H9 (cell line): Measurements from ENCODE around the gene PDE3B. TPM values are rescaled to one million over a fixed set of nuclear protein-coding genes. Genes with fewer than 3 reads are reported as not detected.

ENCODE experiments used
- DNase-seq: peaks from one replicate; pipeline ENCODE4 v3.0.0-alpha.2; 2017
- H2AFZ ChIP-seq: one replicate; pipeline ENCODE4 v1.6.1; 2013; ENCODE audit warnings: mild to moderate bottlenecking, low read length, control low read depth, moderate library complexity
- H2AK5ac ChIP-seq: 2 replicates; pipeline ENCODE4 v1.6.1; 2013; ENCODE audit warnings: low read length, control low read depth, mixed read lengths; ENCODE audit not compliant: insufficient read length
- H2BK120ac ChIP-seq: one replicate; pipeline ENCODE4 v1.6.1; 2013; ENCODE audit warnings: low read depth, mild to moderate bottlenecking, low read length, control low read depth, inconsistent platforms; ENCODE audit not compliant: poor library complexity, severe bottlenecking
- H2BK12ac ChIP-seq: 2 replicates; pipeline ENCODE4 v1.6.1; 2013; ENCODE audit warnings: low read length, control low read depth, mixed read lengths, low read depth; ENCODE audit not compliant: insufficient read length
- H2BK15ac ChIP-seq: 2 replicates; pipeline ENCODE4 v1.6.1; 2013; ENCODE audit warnings: low read depth, low read length, control low read depth
- H2BK20ac ChIP-seq: one replicate; pipeline ENCODE4 v1.6.1; 2013; ENCODE audit warnings: low read depth, mild to moderate bottlenecking, low read length, control low read depth, inconsistent platforms; ENCODE audit not compliant: poor library complexity, severe bottlenecking
- H2BK5ac ChIP-seq: 2 replicates; pipeline ENCODE4 v1.6.1; 2013; ENCODE audit warnings: low read length, control low read depth, mixed read lengths; ENCODE audit not compliant: insufficient read length
- H3K14ac ChIP-seq: 2 replicates; pipeline ENCODE4 v1.6.1; 2013; ENCODE audit warnings: low read length, control low read depth; ENCODE audit not compliant: insufficient read depth
- H3K18ac ChIP-seq: 2 replicates; pipeline ENCODE4 v1.6.1; 2013; ENCODE audit warnings: low read depth, mild to moderate bottlenecking, mixed read lengths, low read length, control low read depth; ENCODE audit not compliant: insufficient read length
- H3K23ac ChIP-seq: 2 replicates; pipeline ENCODE4 v1.6.1; 2013; ENCODE audit warnings: low read length, control low read depth, mixed read lengths, low read depth; ENCODE audit not compliant: insufficient read length
- H3K23me2 ChIP-seq: 2 replicates; pipeline ENCODE4 v1.6.1; 2013; ENCODE audit warnings: low read depth, mild to moderate bottlenecking, mixed read lengths, low read length, control low read depth; ENCODE audit not compliant: insufficient read length, poor library complexity, severe bottlenecking
- H3K27ac ChIP-seq: 2 replicates; pipeline ENCODE4 v1.5.1; 2013; ENCODE audit warnings: low read length, control low read depth, mixed read lengths, low read depth; ENCODE audit not compliant: insufficient read length
- H3K27me3 ChIP-seq: 2 replicates; pipeline ENCODE4 v1.6.1; 2013; ENCODE audit warnings: low read length, control low read depth, inconsistent platforms; ENCODE audit not compliant: insufficient read depth
- H3K4ac ChIP-seq: 2 replicates; pipeline ENCODE4 v1.6.1; 2013; ENCODE audit warnings: low read depth, mild to moderate bottlenecking, control low read depth, inconsistent platforms, low read length, moderate library complexity
- H3K4me1 ChIP-seq: 2 replicates; pipeline ENCODE4 v1.6.1; 2013; ENCODE audit warnings: low read length, control low read depth, inconsistent platforms; ENCODE audit not compliant: insufficient read depth
- H3K4me2 ChIP-seq: 2 replicates; pipeline ENCODE4 v1.6.1; 2013; ENCODE audit warnings: low read length, control low read depth, mixed read lengths; ENCODE audit not compliant: insufficient read length, insufficient read depth
- H3K56ac ChIP-seq: 2 replicates; pipeline ENCODE4 v1.6.1; 2013; ENCODE audit warnings: low read depth, mild to moderate bottlenecking, mixed read lengths, low read length, control low read depth; ENCODE audit not compliant: insufficient read length
- H3K79me1 ChIP-seq: 2 replicates; pipeline ENCODE4 v1.6.1; 2013; ENCODE audit warnings: low read depth, mild to moderate bottlenecking, moderate library complexity, low read length, control low read depth, inconsistent platforms; ENCODE audit not compliant: insufficient read depth, poor library complexity, severe bottlenecking
- H3K79me2 ChIP-seq: 2 replicates; pipeline ENCODE4 v1.6.1; 2013; ENCODE audit warnings: low read length, control low read depth, inconsistent platforms; ENCODE audit not compliant: insufficient read depth
- H3K9ac ChIP-seq: 2 replicates; pipeline ENCODE4 v1.6.1; 2013; ENCODE audit warnings: low read length, control low read depth, mixed read lengths; ENCODE audit not compliant: insufficient read length; ENCODE audit errors: extremely low read depth
- H3K9me3 ChIP-seq: one replicate; pipeline ENCODE4 v1.6.1; 2013; ENCODE audit warnings: low read depth, low read length, inconsistent platforms; ENCODE audit not compliant: control insufficient read depth
- H3T11ph ChIP-seq: one replicate; pipeline ENCODE4 v1.6.1; 2013; ENCODE audit warnings: mild to moderate bottlenecking, low read length, control low read depth, inconsistent platforms
- H4K20me1 ChIP-seq: one replicate; pipeline ENCODE4 v1.6.1; 2013; ENCODE audit not compliant: control insufficient read depth, insufficient read length, insufficient read depth
- H4K5ac ChIP-seq: 2 replicates; pipeline ENCODE4 v1.6.1; 2013; ENCODE audit warnings: low read depth, mild to moderate bottlenecking, mixed read lengths, low read length, control low read depth; ENCODE audit not compliant: insufficient read length
- H4K8ac ChIP-seq: replicated peaks from 2 replicates; pipeline ENCODE4 v1.6.1; 2013; ENCODE audit warnings: low read length, control low read depth, mixed read lengths, low read depth; ENCODE audit not compliant: insufficient read length
- H4K91ac ChIP-seq: 2 replicates; pipeline ENCODE4 v1.6.1; 2013; ENCODE audit warnings: low read depth, mild to moderate bottlenecking, moderate library complexity, mixed read lengths, low read length, control low read depth; ENCODE audit not compliant: insufficient read length
- H3K27ac Mint-ChIP-seq, 3 experiments: 2 replicates in 2 of 3; 3 replicates in 1 of 3; pipeline ENCODE4 v1.8.0; 2020 to 2021; ENCODE audit warnings: mixed read lengths in 3 of 3, mild to moderate bottlenecking in 1 of 3, moderate library complexity in 1 of 3
- H3K27me3 Mint-ChIP-seq: 2 replicates; pipeline ENCODE4 v1.8.0; 2021; ENCODE audit warnings: low read depth, mild to moderate bottlenecking, moderate library complexity, mixed read lengths
- H3K36me3 Mint-ChIP-seq, 3 experiments: 2 replicates in 2 of 3; 3 replicates in 1 of 3; pipeline ENCODE4 v1.8.0; 2020 to 2021; ENCODE audit warnings: low read depth in 3 of 3, mixed read lengths in 3 of 3; ENCODE audit not compliant: insufficient read depth in 1 of 3
- H3K4me1 Mint-ChIP-seq, 2 experiments: 2 replicates each; pipeline ENCODE4 v1.8.0; 2020; ENCODE audit warnings: mixed read lengths in 2 of 2
- H3K4me3 Mint-ChIP-seq, 2 experiments: 2 replicates in 1 of 2; 3 replicates in 1 of 2; pipeline ENCODE4 v1.8.0; 2020 to 2021; ENCODE audit warnings: mild to moderate bottlenecking in 2 of 2, mixed read lengths in 2 of 2, moderate library complexity in 1 of 2
- H3K9me3 Mint-ChIP-seq, 2 experiments: 2 replicates in 1 of 2; 3 replicates in 1 of 2; pipeline ENCODE4 v1.8.0; 2020; ENCODE audit warnings: mild to moderate bottlenecking in 2 of 2, mixed read lengths in 2 of 2, moderate library complexity in 1 of 2
- WGBS: extraction: QIAGEN DNeasy Blood & Tissue Kit; methylation state at CpG from one replicate; pipeline ENCODE4 v1.1.7; 2013; ENCODE audit warnings: missing lambda C conversion rate, low lambda C conversion rate, mixed read lengths; ENCODE audit not compliant: insufficient read length; ENCODE audit errors: extremely low coverage; 5-methylcytosine and 5-hydroxymethylcytosine counted together
- total RNA-seq: library from RNA; stranded (reverse); gene quantifications from 2 replicates; pipeline ENCODE4 v1.2.1, GENCODE V29; 2021
- TF ChIP-seq, protein P1 (sequence below): fragments of 200-600 bp; sonication (generic); conservative IDR thresholded peaks from 3 replicates; pipeline ENCODE4 v1.8.0; 2021; ENCODE audit warnings: antibody characterized with exemption, mild to moderate bottlenecking

The PDE3B gene
- total RNA-seq, 1 experiment from 2014 or later: 6.6 TPM

GRCh38 chr11:14908214-14908880 lies 264.7 kb downstream of the PDE3B start:
- Histone ChIP-seq H4K8ac (no peak overlapping the region), H3K27me3 (no peaks in the 10 kb centered on the region; the same call in 1 of the 2 replicates), H3K9ac (no peak overlapping the region), H2BK120ac (no peak overlapping the region), H3K4ac (no peak overlapping the region), H2BK12ac (no peak overlapping the region), H3K23me2 (peaks cover 3% of the 10 kb centered on the region), H3K4me2 (no peak overlapping the region), H3K56ac (no peak overlapping the region), H3K27ac (no peak overlapping the region), H3K4me1 (no peaks in the 10 kb centered on the region), H2BK5ac (no peak overlapping the region), H4K5ac (no peak overlapping the region), H2BK20ac (no peak overlapping the region), H3K23ac (no peak overlapping the region), H3K79me1 (no peaks in the 10 kb centered on the region), H3K18ac (no peak overlapping the region), H4K20me1 (no peaks in the 10 kb centered on the region), H3K9me3 (no peaks in the 10 kb centered on the region), H3T11ph (no peak overlapping the region), H2AK5ac (no peak overlapping the region), H2AFZ (no peak overlapping the region), H3K14ac (no peak overlapping the region), H2BK15ac (no peak overlapping the region), H3K79me2 (no peaks in the 10 kb centered on the region), H4K91ac (no peak overlapping the region)
- WGBS: no CpG with 5 or more reads among the region's 6 CpGs
- H3K9me3 Mint-ChIP-seq: no peaks in the 10 kb centered on the region
- H3K27me3 Mint-ChIP-seq: peaks cover 3% of the 10 kb centered on the region; the same call in 1 of the 2 replicates
- no peak overlapping the region for H3K4me3 Mint-ChIP-seq
- TF ChIP-seq, protein P1, sequence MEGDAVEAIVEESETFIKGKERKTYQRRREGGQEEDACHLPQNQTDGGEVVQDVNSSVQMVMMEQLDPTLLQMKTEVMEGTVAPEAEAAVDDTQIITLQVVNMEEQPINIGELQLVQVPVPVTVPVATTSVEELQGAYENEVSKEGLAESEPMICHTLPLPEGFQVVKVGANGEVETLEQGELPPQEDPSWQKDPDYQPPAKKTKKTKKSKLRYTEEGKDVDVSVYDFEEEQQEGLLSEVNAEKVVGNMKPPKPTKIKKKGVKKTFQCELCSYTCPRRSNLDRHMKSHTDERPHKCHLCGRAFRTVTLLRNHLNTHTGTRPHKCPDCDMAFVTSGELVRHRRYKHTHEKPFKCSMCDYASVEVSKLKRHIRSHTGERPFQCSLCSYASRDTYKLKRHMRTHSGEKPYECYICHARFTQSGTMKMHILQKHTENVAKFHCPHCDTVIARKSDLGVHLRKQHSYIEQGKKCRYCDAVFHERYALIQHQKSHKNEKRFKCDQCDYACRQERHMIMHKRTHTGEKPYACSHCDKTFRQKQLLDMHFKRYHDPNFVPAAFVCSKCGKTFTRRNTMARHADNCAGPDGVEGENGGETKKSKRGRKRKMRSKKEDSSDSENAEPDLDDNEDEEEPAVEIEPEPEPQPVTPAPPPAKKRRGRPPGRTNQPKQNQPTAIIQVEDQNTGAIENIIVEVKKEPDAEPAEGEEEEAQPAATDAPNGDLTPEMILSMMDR: peak; percentile 78
- H3K27ac Mint-ChIP-seq: no peak overlapping the region; a peak in 1 of 7 replicates
- peak; percentile 39 for DNase-seq
- peaks cover 8 to 17% of the 10 kb centered on the region in 2 experiments for H3K4me1 Mint-ChIP-seq
- no peaks in the 10 kb centered on the region; a peak in 1 of 7 replicates for H3K36me3 Mint-ChIP-seq
